G401.6 (cell line): Measurements from ENCODE around the gene VWA8.
"Not testable (repeated sequence)": the region's sequence is repeated elsewhere in the genome, so short reads cannot be mapped to it uniquely, and the experiment has no call there.

Source experiments
- FAIRE-seq: peaks from 2 replicates; lab custom pipeline; 2012; peaks lifted over from hg19 to GRCh38; lab: Jason Lieb, UNC

The VWA8 gene

DNA sequence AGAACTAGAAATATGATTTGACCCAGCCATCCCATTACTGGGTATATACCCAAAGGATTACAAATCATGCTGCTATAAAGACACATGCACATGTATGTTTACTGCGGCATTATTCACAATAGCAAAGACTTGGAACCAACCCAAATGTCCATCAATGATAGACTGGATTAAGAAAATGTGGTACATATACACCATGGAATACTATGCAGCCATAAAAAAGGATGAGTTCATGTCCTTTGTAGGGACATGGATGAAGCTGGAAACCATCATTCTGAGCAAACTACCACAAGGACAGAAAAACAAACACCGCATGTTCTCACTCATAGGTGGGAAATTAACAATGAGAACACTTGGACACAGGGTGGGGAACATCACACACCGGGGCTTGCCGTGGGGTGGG, 38.0 kb downstream of the VWA8 start:
- not testable (repeated sequence) for FAIRE-seq

DNA sequence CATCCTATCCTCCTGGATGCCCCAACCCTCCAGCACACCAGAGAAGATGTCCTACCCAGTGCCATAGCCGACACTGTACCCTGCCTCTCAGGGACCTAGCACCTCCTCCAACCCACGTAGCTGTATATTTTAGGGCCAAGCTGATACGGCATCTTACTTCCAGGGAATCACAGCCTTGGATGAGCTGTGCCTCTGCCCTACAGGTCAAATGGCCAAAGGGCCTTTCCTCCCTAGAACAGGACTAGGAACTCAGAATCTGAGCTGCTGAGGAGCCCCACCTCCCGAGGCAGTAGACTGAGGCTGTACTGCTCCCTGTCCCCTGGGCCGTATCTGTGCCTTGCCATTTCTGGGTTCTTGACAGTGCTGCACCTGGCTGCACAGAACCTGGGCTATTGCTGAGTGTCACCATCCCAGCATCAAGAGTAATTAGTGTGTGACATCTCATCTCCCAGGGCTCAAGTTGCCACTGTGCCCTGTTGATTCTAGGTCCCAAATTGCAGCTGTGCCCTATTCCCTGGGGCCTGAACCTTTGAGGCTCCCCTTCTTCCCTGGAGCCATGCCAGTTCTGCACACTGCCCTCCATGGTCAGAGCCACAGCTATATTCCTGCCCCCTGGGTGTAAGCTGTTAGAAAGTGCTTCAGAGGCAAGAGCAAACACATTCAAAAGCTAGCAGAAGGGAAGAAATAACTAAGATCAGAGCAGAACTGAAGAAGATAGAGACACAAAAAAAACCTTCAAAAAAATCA, 41.0 kb downstream of the VWA8 start:
- FAIRE-seq, result no peak

DNA sequence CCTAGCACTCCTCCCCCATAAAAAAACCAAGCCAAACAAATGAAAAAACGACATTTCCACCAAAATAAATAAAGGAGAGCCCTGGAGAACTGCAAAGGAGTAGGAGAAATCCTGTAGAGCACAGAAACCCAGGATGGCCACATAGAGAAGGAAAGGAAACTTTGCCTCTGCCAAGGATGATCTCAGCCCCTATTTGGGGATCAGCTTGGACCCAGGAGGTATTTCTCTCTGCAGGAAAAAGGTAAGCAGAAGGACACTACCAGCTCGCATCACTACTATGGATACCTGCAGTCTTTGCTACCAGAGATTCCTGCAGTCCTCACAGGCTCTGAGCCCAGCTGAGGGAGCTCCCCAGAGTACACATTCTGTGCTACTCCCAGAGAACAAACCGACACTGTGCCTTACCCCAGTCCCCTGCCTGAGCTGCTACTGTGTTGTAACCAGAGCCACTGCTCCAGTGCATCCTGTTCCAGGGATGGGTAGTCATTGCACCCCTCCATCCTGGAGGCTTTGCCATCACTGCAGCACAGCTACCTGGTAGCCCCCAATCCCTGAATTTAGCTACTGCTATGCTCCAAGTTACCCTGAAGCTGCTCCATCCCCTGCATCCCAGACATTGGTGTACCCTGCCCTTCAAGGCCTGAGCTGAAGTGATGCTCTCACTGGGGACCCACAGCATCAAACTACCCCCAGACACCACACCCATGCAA, 41.7 kb downstream of the VWA8 start:
- FAIRE-seq, result no peak

DNA sequence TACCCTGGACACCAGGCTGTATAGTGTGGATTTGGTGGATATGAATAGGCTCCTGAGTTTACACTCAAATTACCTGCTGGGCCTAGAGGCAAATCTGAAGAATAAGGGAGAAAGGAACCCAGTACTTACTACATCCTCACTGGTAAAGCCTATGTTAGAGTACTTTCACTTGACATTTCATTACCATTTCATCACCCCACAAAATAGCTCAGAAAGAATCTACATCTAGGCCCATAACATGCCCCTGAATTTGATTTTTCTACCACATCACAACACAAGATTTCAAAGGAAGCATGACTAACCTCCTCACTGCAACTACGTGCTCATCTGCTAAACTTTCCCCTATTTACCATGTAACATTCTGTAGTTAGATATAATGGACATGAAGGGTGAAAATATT, 43.3 kb downstream of the VWA8 start:
- FAIRE-seq, result no peak

DNA sequence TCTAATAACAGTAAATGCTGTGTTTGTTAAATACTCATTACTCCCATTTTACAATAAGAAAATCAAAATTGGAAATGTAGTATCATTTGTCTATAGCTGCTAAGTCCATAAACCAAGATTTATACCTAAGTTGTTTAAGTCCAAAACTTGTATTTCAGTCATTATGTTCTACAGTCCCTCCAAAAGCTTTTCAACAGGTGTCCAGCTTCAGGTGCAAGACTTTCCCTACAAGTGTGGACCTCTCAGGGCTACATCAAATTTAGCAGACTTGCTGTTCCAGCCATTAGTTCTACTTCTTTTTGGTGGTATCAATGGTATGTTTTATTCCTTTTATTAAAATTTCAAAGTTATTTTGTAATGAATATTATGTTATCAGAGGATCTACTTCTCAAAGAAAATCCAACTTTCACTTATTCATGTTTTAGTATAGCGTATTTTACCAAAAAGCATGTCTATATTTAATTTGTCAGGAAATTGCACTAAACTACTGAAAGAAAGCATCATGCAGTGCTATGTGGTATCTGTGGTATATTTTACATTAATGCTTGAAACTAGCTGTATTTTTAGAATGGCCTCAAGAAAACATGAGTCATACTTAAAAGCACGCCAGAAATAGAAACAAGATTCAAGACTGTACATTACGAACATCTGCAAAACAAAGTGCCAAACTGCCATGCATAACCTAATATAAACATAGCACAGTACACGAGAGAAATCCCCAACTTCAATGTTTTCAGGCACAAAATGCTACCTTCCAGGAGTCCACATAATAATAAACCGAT, 44.5 kb downstream of the VWA8 start:
- FAIRE-seq, result no peak

DNA sequence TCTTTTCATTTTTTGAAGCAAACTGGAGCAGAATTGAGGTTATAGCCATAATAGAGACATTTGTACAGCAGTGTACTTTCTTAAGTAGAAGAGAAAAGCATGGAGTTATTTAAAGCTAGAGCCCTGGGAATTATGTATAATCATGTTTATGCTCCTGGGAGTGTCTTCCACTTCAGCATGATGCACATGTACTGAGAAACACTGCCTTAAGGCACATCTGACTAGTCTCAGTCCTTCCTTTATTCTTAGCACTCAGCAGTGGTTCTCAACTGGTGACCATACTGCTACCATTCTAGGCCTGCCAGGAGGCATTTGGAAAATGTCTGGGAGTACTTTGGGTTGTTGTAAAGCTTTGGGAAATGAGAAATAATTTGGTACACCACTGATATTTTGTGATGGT, 45.8 kb downstream of the VWA8 start:
- FAIRE-seq, result no peak

DNA sequence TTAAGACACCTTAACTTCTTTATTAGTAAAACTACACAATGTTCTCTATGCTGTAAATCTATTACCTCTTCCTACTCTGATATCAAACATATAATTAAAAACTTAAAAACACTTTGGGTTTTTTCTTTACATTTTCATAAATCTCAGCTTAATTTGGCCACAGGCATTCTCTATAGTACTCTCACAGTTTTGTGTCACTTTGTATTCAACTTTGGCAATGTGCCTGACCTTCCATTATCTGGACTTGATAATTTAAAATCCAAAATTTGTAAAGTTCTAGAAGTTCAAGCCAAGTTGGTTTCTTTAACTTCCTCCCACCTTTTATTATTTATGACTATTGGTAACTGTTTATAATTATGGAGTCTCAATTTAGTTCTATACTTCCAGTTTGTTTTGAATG, 46.4 kb downstream of the VWA8 start:
- FAIRE-seq, result no peak

DNA sequence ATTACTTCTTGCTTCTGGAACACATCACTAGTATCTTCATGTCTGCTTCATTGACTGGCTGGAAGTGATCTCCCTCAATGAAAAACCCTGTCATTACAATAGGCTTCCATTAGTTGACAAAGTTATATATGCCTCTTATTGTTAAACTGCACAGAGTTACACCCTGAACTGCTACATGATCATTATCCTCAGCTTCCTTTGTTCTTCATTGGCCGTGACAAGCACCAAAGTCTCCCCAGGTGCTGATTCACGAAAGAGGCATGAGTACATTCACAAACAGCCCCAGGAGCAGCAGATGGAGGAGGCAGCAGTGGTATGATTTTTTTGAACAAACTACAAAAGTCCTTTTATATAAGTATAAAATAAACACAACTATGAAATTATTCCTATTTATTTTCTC, 51.4 kb downstream of the VWA8 start:
- no peak for FAIRE-seq

DNA sequence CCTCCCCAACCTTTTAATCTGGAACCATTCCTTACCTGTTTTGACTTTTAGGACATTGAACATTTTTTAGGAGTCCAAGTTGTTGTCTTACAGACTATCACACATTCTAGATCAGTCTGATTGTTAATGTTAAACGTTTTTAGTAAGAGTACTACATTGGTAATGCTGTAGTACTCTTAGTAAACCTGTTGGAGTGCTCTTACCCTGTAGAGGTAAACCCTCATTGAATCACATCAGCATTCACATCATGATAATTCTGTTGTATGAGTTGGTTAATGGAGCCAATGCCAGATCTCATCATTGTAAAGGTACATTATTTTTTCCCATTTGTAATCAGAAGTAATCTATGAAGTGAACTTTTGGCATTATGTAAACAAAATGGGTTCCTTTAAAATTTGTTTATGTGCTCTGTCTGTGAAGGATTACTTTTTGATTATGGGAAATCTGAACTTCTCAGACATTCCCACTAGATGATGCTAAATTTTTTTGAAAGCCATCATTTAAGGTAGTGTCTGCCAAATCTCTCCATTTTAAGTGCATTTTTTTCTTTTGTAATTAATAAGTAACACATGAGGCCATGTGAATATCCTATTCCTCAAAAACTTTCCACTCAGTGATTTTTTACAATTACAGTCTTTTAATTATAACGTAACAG, 55.2 kb downstream of the VWA8 start:
- peak; percentile 92 for FAIRE-seq

DNA sequence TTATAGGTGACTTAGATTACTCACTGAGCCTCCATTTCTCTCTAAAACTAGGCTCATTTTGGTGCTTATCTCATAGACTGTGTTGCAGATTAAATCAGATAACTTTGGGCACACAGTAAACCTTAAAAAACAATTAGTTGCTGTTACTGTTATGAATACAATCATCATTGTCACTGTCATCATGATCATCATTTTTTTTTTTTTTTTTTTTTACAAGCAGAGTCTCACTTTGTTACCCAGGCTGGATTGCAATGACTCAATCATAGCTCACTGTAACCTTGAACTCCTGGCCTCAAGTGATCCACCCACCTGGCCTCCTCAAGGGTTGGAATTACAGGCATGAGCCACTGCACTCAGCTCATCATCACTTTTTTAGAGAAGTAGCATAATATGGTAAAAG, 60.0 kb downstream of the VWA8 start:
- FAIRE-seq, result no peak

DNA sequence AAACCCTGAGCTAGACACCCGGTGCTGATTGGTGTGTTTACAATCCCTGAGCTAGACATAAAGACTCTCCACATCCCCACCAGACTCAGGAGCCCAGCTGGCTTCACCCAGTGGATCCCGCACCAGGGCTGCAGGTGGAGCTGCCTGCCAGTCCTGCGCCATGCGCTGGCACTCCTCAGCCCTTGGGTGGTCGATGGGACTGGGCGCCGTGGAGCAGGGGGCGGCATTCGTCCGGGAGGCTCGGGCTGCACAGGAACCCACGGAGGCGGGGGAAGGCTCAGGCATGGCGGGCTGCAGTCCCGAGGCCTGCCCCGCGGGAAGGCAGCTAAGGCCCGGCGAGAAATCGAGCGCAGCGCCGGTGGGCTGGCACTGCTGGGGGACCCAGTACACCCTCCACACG, 62.5 kb downstream of the VWA8 start:
- FAIRE-seq, result not testable (repeated sequence)

DNA sequence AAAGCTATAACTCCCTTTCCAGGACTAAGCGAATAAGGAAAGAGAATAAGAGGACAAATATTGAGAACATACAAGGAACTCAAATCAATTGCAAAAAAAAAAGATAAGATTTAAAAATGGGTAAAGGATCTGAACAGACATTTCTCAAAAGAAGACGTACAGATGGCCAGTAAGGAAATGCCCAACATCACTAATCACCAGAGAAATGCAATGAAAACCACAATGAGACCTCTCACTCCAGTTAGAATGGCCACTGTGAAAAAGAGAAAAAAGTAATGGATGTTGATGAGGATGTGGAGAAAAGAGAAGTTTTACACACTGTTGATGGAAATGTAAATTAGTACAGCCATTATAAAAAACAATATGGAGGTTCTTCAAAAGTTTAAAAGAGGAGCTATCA, 63.8 kb downstream of the VWA8 start:
- no peak for FAIRE-seq

DNA sequence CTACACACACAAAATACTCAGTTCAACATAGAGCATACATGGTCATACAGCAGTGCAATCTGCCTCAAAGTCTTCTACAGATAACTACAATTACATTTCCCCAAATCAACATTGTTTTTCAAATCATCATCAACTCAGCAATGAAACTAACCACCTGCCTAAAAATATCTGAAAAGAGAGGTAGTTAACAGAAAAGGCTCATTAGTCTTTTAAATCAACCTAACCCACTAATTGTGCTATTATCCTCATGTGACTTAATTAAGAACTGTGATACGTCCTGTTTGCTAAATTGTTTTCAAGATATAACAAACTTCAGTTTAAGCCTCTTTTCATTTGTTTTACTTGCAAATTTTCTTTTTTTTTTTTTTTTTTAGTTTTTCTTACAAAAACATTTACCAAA, 65.4 kb downstream of the VWA8 start:
- FAIRE-seq, result no peak

DNA sequence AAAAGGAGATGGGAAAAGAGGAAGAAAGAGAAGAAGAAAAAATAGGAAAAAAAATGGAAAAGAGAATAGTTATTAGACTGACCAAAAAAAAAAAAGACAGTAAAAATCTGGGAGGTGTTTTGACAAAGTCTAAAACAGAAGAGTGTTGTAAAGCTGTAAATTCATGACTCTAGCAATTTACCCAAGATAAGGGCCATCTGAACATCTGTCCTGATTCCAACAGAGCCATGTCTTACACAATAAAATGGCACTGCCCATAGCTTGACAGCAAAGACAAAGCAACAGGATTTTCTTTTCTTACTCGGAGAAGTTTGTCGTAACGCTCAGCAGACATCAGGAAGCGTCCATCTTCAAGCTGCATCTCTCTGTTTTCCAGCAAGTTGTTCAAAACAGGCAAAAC, 69.8 kb downstream of the VWA8 start:
- FAIRE-seq, result no peak

DNA sequence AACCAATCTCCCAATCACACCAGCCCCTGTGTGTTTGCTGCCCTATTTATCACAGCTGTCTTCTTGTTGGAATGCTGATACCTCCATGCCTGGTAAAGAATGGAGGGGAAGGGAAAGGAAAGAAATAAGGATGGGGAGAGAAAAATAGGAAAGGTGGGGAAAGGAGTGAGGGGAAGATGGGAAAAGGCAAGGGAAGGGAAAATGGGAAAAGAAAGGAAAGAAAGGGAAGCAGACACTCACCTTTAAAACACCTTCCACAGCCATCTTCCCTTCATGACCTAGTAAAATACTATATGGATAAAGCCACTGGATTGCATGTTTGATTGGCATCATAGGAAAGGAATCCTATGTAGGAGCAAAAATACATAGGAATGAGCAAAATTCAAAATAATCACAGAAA, 77.8 kb downstream of the VWA8 start:
- no peak for FAIRE-seq

DNA sequence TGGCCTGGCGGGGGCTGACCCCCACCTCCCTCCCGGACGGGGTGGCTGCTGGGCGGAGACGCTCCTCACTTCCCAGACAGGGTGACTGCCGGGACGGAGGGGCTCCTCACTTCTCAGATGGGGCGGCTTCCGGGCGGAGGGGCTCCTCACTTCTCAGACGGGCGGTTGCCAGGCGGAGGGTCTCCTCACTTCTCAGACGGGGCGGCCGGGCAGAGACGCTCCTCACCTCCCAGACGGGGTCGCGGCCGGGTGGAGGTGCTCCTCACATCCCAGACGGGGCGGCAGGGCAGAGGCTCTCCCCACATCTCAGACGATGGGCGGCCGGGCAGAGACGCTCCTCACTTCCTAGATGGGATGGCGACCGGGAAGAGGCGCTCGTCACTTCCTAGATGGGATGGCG, 79.0 kb downstream of the VWA8 start:
- not testable (repeated sequence) for FAIRE-seq

DNA sequence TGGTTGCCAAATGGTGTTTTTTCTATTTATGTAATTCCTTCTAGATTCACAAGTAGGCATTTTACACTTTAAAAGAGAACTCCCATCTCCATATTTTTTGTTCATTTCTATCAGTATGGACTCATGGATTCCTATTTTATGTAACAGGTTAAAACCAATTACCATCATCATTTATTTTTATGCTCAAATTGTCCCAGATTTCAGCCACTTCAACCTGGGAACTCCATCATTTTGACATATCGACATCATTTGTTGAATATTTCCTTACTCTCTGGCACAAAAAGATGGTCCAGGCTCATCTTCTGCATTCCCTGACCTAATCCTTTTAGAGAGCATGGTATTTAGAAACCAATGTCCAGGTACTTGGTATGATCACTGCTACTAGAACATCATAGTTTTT, 79.9 kb downstream of the VWA8 start:
- FAIRE-seq, result no peak

DNA sequence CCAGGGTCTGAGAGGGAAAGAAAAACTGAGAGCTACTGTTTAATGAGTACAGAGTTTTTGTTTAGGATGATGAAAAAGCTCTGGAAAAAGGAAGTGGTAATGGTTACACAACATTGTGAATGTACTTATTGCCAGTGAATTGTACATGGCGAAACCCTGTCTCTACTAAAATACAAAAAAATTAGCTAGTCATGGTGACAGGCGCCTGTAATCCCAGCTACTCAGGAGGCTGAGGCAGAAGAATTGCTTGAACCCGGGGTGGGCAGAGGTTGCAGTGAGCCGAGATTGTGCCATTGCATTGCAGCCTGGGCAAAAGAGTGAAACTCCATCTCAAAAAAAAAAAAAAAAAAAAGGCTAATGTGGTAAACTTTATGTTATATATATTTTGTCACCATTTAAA, 96.3 kb downstream of the VWA8 start:
- FAIRE-seq, result no peak

DNA sequence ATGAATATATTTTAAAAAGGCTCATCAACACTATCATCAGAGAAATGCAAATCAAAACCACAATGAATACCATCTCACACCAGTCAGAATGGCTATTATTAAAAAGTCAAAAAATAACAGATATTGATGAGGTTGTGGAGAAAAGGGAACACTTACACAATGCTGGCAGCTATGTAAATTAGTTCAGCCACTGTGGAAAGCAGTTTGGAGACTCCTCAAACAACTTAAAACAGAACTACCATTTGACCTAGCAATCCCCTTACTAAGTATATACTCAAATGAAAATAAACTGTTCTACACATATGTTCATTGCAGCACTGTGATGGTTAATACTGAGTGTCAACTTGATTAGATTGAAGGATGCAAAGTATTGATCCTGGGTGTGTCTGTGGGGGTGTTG, 98.2 kb downstream of the VWA8 start:
- FAIRE-seq, result not testable (repeated sequence)

DNA sequence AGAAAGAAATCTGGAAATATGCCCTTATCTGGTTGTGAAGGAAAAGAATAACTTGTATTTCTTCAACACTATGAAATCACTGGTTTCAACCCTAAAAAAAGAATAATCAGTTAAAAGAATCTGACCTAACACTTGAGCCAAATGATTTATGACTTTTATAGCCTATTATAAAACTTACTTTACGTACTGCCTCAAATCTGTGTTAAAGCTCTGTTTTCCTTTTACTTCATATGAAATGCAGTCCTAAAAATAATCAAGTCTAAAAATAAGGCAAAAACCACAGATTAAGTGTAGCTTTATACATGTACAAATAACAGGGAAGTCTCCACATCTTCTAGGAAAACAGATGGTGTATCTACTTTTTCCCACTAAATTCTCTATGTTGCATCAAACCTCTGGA, 101.3 kb downstream of the VWA8 start:
- FAIRE-seq, result no peak

DNA sequence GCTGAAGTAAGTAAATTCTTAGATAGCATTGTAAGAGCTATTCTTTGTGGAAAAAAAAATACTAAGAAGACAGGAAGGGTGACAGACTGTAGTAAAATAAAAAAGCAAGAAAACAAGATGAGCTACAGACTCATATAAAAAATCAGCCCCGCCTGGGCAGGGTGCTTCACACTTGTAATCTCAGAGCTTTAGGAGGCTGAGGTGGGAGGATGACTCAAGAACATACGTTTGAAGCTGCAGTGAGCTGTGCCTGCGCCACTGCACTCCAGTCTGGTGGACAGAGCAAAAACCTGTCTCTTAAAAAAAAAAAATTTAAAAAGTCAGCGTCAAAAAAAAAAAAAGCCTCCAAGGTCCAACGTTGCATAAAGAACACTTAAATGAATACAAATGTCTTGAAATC, 102.1 kb downstream of the VWA8 start:
- FAIRE-seq, result no peak

DNA sequence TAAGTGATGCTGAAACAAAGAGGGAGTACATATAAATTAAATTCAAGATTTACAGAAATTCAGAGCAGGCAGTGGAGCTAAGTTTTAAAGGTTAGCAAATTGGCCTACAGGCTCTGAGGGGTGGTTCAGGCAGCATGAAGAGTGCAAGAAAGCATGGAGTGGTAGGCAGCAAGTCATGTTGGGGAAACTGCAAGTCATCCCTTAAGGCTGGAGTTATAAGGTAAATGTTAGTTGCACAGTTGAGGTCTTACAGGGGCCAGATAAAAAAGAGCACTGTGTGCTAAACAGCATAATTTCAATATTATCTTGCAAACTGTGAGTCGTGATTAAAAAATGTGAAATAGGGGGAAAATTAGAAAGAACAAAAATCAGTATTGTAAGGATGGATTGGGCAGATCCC, 106.2 kb downstream of the VWA8 start:
- no peak for FAIRE-seq

DNA sequence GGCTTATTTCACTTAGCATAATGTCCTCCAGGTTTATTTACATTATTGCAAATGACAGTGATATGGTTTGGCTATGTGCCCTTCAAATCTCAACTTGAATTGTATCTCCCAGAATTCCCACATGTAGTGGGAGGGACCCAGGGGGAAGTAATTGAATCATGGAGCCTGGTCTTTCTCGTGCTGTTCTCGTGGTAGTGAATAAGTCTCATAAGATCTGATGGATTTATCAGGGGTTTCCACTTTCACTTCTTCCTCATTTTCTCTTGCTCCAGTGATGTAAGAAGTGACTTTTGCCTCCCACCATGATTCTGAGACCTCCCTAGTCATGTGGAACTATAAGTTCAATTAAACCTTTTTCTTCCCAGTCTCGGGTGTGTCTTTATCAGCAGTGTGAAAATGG, 109.6 kb downstream of the VWA8 start:
- no peak for FAIRE-seq
